ENCODE measurements around the gene WWOX.

DNA sequence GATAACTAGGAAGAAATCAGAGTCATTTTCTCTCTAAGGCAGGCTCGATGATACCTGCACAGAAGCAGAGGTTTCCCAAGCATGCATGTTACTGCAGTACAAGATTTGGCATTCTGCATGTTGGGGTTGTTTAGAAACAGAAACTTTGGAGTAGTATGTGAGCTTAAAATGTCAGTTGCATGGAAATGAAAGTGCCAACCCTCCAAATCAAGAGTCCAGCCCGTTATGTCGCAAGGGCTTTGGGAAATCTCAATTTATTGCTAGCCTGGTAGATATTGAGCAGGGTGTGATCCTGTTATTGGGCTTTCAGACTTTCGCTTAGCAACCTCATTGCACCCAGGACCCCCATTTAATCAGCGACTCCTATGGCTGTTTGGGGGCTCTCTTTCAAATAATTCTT is 1010.3 kb downstream of the WWOX start:
- TF ChIP-seq IRF1 (CRISPR knock-in tag; IDR thresholded peaks at IDR 0.05; ENCODE audit: low read depth): no peak
- no peak for TF ChIP-seq MIER2 (CRISPR knock-in tag; IDR thresholded peaks at IDR 0.05)
- no peak for TF ChIP-seq HNRNPL (IDR thresholded peaks at IDR 0.05; ENCODE audit: low read depth, low read length)
- no peak for TF ChIP-seq DPF2 (CRISPR knock-in tag; IDR thresholded peaks at IDR 0.05; ENCODE audit: borderline replicate concordance, low read depth)
- TF ChIP-seq CHCHD3 (CRISPR knock-in tag; IDR thresholded peaks at IDR 0.05): no peak
- TF ChIP-seq ZC3H4 (CRISPR knock-in tag; IDR thresholded peaks at IDR 0.05; ENCODE audit: borderline replicate concordance): no peak
- no peak for TF ChIP-seq EP300 (IDR thresholded peaks at IDR 0.05; ENCODE audit: low read depth in 2 of 2, low read length in 2 of 2)
- TF ChIP-seq EP300 (CRISPR knock-in tag; IDR thresholded peaks at IDR 0.05; ENCODE audit: borderline replicate concordance): no peak
- TF ChIP-seq DMAP1 (CRISPR knock-in tag; IDR thresholded peaks at IDR 0.05): no peak
- no peak for TF ChIP-seq BCL6 (CRISPR knock-in tag; IDR thresholded peaks at IDR 0.05)
